ENCODE measurements around the gene GRK1.

Gene GRK1

GRCh38 chr13:113774177-113775107 is 107.4 kb downstream of the GRK1 start:
- no peak overlapping the region for H3K4me3 ChIP-seq (ENCODE audit: severe bottlenecking)
- no peak for TF ChIP-seq CTCF (IDR thresholded peaks at IDR 0.05; ENCODE audit: poor library complexity, severe bottlenecking)
- H3K9me3 ChIP-seq (ENCODE audit: severe bottlenecking): no peaks in the 10 kb centered on the region
- DNase-seq (ENCODE audit: low spot score): no peak
- peak overlapping the region; percentile 39 for H3K27ac ChIP-seq (ENCODE audit: poor library complexity, severe bottlenecking)
- no peaks in the 10 kb centered on the region; the same call in 1 of the 2 replicates for H3K36me3 ChIP-seq (ENCODE audit: low read depth)
- no peaks in the 10 kb centered on the region for H3K27me3 ChIP-seq (ENCODE audit: insufficient read depth, poor library complexity, severe bottlenecking)
- ATAC-seq (ENCODE audit: low read depth): peak; percentile 76
- H3K4me1 ChIP-seq (ENCODE audit: insufficient read depth, poor library complexity, severe bottlenecking): peaks cover 17% of the 10 kb centered on the region

GRCh38 chr13:113775451-113776145 is 108.6 kb downstream of the GRK1 start:
- H3K27me3 ChIP-seq (ENCODE audit: insufficient read depth, poor library complexity, severe bottlenecking): no peaks in the 10 kb centered on the region
- no peaks in the 10 kb centered on the region for H3K9me3 ChIP-seq (ENCODE audit: severe bottlenecking)
- no peak overlapping the region for H3K4me3 ChIP-seq (ENCODE audit: severe bottlenecking)
- DNase-seq (ENCODE audit: low spot score) (no peak), ATAC-seq (ENCODE audit: low read depth) (no peak)
- no peak overlapping the region for H3K27ac ChIP-seq (ENCODE audit: poor library complexity, severe bottlenecking)
- no peak for TF ChIP-seq CTCF (IDR thresholded peaks at IDR 0.05; ENCODE audit: poor library complexity, severe bottlenecking)
- H3K36me3 ChIP-seq (ENCODE audit: low read depth): no peaks in the 10 kb centered on the region; the same call in 1 of the 2 replicates
- H3K4me1 ChIP-seq (ENCODE audit: insufficient read depth, poor library complexity, severe bottlenecking): peaks cover 17% of the 10 kb centered on the region

- H3K27me3 ChIP-seq (ENCODE audit: insufficient read depth, poor library complexity, severe bottlenecking): no peaks in the 10 kb centered on the region
- H3K4me3 ChIP-seq (ENCODE audit: severe bottlenecking): no peak overlapping the region
- peaks cover 23% of the 10 kb centered on the region for H3K4me1 ChIP-seq (ENCODE audit: insufficient read depth, poor library complexity, severe bottlenecking)
- no peaks in the 10 kb centered on the region; the same call in 1 of the 2 replicates for H3K36me3 ChIP-seq (ENCODE audit: low read depth)
- H3K9me3 ChIP-seq (ENCODE audit: severe bottlenecking): no peaks in the 10 kb centered on the region
- H3K27ac ChIP-seq (ENCODE audit: poor library complexity, severe bottlenecking): no peak overlapping the region
- no peak for TF ChIP-seq CTCF (IDR thresholded peaks at IDR 0.05; ENCODE audit: poor library complexity, severe bottlenecking)
- ATAC-seq (ENCODE audit: low read depth) (no peak), DNase-seq (ENCODE audit: low spot score) (no peak)
Observed at GRCh38 chr13:113776231-113777125, 109.5 kb downstream of the GRK1 start.

GRCh38 chr13:113777311-113778260 is 110.6 kb downstream of the GRK1 start:
- Histone ChIP-seq H3K9me3 (ENCODE audit: severe bottlenecking) (no peaks in the 10 kb centered on the region), H3K27me3 (ENCODE audit: insufficient read depth, poor library complexity, severe bottlenecking) (no peaks in the 10 kb centered on the region), H3K27ac (ENCODE audit: poor library complexity, severe bottlenecking) (no peak overlapping the region), H3K36me3 (ENCODE audit: low read depth) (no peaks in the 10 kb centered on the region; the same call in 1 of the 2 replicates), H3K4me1 (ENCODE audit: insufficient read depth, poor library complexity, severe bottlenecking) (peaks cover 26% of the 10 kb centered on the region), H3K4me3 (ENCODE audit: severe bottlenecking) (no peak overlapping the region)
- no peak for DNase-seq (ENCODE audit: low spot score)
- ATAC-seq (ENCODE audit: low read depth): peak; percentile 19; the same call in 1 of the 3 replicates
- TF ChIP-seq CTCF (IDR thresholded peaks at IDR 0.05; ENCODE audit: poor library complexity, severe bottlenecking): no peak

All from RWPE2 (cell line).